Measurements from ENCODE around the gene AMH. TPM values are rescaled to one million over a fixed set of nuclear protein-coding genes. Genes with fewer than 3 reads are reported as not detected.

Gene AMH
- total and polyA plus RNA-seq, 12 donors = 0.36 to 4.6 (median 1.1) TPM; not detected in 4

DNA sequence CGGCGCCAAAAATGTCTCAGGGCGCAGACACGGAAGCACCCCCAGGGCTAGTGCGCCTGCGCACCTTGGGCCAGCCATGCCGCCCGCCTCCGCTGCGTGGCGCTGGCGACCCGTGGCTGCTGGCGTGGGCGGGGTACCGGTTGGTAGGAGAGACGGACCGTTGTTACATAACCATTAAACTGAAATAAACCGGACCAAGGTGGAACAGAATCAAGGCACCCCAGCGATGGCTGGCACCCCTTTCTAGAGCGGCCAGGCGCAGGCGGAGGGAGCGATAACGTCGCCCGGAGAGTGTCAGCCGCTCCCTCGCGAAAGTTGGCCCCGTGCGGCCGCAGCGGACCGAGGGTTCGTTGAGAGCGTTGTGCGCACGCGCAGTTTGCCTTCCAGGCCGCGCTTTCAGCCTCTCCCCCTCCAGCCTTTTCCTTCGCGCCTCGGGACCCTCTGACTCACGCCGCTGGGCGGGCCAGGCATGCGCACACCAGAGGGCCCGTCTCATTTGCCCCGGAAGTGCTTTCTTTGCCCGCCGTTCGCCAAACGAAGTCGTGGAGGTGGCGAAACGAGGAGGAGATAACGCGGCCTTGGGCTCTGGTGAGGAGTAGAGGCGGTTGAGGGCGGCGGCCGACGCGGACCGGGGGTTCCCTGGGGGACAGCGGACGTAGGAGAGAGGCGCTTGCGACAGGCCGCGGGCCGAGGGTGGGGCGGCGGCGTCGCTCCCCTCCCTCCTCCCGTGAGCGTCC, 12.6 kb upstream of the AMH start, which contains the start of the genes PLEKHJ1 and SF3A2:
Gene PLEKHJ1 (minus strand): TSS at position 16 of the 737 bp plus-strand sequence. CDS start 81 bp downstream, outside the sequence.
Gene SF3A2 (plus strand): TSS at position 511 of the 737 bp plus-strand sequence. CDS start 6,595 bp downstream, outside the sequence.
- intact Hi-C loops (cut with DNase I) = loop anchor here (2.0 to 10.0 kb wide), 4 partner anchors 36 to 79 kb away; no protein-coding TSS in a partner anchor
- H3K4me3 ChIP-seq = peak within 1 kb of the TSS; percentile 53 to 93 (median 74)
- H3K4me1 ChIP-seq (replicated peaks in 1 of 2) = peaks cover 31 to 65% of the 10 kb centered on the region in 2 donors
- H3K9me3 ChIP-seq (replicated peaks in 1 of 3) = no peaks in the 10 kb centered on the region
- TF ChIP-seq, protein P1, sequence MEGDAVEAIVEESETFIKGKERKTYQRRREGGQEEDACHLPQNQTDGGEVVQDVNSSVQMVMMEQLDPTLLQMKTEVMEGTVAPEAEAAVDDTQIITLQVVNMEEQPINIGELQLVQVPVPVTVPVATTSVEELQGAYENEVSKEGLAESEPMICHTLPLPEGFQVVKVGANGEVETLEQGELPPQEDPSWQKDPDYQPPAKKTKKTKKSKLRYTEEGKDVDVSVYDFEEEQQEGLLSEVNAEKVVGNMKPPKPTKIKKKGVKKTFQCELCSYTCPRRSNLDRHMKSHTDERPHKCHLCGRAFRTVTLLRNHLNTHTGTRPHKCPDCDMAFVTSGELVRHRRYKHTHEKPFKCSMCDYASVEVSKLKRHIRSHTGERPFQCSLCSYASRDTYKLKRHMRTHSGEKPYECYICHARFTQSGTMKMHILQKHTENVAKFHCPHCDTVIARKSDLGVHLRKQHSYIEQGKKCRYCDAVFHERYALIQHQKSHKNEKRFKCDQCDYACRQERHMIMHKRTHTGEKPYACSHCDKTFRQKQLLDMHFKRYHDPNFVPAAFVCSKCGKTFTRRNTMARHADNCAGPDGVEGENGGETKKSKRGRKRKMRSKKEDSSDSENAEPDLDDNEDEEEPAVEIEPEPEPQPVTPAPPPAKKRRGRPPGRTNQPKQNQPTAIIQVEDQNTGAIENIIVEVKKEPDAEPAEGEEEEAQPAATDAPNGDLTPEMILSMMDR (IDR thresholded peaks at IDR 0.05) = peak; percentile 83 to 100 (median 98)
- TF ChIP-seq POLR2A (IDR thresholded peaks at IDR 0.05) = peak; percentile 31 to 82
- 0 to 1% (median 1%) methylated on average over 25 to 80 of the region's 80 CpGs for WGBS, 4 donors
- no peaks in the 10 kb centered on the region for H3K27me3 ChIP-seq
- H3K36me3 ChIP-seq (replicated peaks in 1 of 2) = peaks cover 0 to 10% of the 10 kb centered on the region in 2 donors
- peak within 1 kb of the TSS; percentile 94 to 100 (median 95) for H3K27ac ChIP-seq
- peak; percentile 97 to 99 (median 98) for DNase-seq

DNA sequence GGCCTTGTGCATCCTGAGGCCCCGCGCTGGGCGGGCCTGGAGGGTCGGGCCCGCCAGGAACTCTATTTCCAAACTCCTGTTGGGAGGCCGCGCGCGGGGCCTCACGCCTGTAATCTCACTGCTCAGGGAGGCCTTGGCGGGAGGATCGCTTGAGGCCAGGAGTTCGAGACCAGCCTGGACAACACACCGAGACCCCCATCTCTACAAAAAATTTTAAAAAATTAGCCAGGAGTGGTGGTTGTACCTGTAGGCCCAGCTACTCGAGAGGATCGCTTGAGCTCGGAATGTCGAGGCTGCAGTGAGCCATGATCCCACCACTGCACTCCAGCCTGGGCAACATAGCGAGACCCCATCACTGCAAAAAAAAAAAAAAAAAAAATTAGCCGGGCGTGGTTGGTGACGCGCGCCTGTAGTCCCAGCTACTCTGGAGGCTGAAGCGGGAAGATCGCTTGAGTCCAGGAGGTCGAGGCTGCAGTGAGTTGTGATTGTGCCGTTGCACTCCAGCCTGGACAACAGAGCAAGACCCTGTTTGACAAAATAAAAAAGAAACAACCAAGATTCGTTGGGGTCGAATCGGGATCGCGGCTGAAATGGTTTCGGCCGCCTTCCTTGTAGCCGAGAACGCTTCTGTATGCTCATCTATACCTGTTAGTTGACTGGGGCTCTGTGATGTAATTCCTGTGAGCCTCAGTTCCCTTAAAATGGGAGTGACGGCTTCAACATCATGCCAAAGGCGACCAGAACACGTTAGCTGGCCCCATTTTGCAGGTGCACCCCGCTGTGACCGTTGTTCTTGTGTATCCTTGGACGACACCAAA, 11.9 kb upstream of the AMH start:
- Histone ChIP-seq H3K9me3 (replicated peaks in 1 of 3) (no peaks in the 10 kb centered on the region), H3K4me3 (peak overlapping the region; percentile 29 to 93 (median 74)), H3K27ac (peak overlapping the region; percentile 94 to 100 (median 95)), H3K36me3 (replicated peaks in 1 of 2) (peaks cover 0 to 10% of the 10 kb centered on the region in 2 donors), H3K4me1 (replicated peaks in 1 of 2) (peaks cover 28 to 60% of the 10 kb centered on the region in 2 donors), H3K27me3 (no peaks in the 10 kb centered on the region)
- intact Hi-C loops (cut with DNase I) = loop anchor here (2.0 to 10.0 kb wide), 4 partner anchors 35 to 80 kb away; no protein-coding TSS in a partner anchor
- no peak for TF ChIP-seq POLR2A (IDR thresholded peaks at IDR 0.05)
- TF ChIP-seq, protein P1 (IDR thresholded peaks at IDR 0.05) = no peak
- no peak for DNase-seq
- WGBS, 4 donors = 46 to 64% (median 53%) methylated on average over 33 to 43 of the region's 43 CpGs

GRCh38 chr19:2237869-2238153, 11.3 kb upstream of the AMH start:
- H3K4me3 ChIP-seq = peak overlapping the region in 1 of 4 donors; percentile 87
- peaks cover 0 to 10% of the 10 kb centered on the region in 2 donors for H3K36me3 ChIP-seq (replicated peaks in 1 of 2)
- 85 to 92% (median 87%) methylated on average over 6 of the region's 6 CpGs for WGBS, 4 donors

More at GRCh38 chr19:2237869-2238153, 11.3 kb upstream of the AMH start:
- no peak for DNase-seq
- TF ChIP-seq, protein P1 (IDR thresholded peaks at IDR 0.05) = no peak
- no peak for TF ChIP-seq POLR2A (IDR thresholded peaks at IDR 0.05)
- H3K27me3 ChIP-seq = no peaks in the 10 kb centered on the region
- H3K27ac ChIP-seq = no peak overlapping the region
- H3K9me3 ChIP-seq (replicated peaks in 1 of 3) = no peaks in the 10 kb centered on the region
- H3K4me1 ChIP-seq (replicated peaks in 1 of 2) = peaks cover 28 to 60% of the 10 kb centered on the region in 2 donors
- intact Hi-C loops (cut with DNase I) = loop anchor here (2.0 to 10.0 kb wide), 4 partner anchors 34 to 81 kb away; no protein-coding TSS in a partner anchor

Data from adrenal gland (tissue), 12 donors.